ENCODE results near the gene CTSW. TPM values are rescaled to one million over a fixed set of nuclear protein-coding genes. Genes with fewer than 3 reads are reported as not detected.

Gene CTSW
- total and polyA plus RNA-seq, 2 of the 4 experiments (the other 2 are of a cell fraction) = 0.07 to 0.18 TPM

DNA sequence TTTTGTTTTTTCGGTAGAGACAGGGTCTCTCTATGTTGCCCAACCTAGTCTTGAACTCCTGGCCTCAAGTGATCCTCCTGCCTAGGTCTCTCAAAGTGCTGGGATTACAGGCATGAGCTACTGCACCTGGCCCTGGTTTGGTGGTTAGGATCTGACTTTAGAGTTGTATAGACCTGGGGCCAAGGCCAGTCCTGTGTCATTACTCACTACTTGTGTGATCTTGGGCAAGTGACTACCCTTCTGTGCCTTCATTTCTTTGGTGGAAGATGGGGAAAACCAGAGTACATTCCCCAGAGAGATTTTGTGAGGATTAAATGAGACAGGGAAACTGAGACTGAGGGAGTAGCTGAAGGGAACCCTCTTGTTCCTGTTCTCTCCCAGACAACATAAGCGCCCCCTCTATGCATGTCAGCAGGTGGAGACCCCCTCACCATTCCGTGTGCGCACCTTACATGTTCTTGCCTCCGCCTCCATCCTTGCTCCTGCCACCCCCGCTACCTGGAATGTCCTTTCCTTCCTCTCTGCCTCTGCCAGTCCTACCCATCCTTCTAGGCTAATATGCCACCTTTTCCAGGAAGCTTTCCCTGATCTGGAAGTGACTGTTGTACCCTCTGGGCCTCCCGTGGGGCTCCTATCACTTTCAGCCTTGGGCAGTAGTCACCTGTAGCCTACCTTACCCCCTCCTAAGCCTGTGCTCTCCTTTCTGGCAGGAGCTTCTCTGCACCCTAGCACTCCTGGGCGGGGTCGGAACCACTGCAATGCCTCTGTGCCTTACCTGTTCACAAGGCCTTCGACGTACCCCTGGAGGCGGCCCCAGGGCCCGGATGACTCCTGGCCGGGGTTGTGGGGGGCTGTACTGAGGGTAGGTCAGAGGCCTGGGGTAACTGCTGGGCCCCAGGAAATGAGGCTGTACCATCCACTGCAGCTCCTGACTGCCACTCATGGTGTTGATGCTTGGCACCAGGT lies 16.7 kb downstream of the CTSW start:
- Histone ChIP-seq H2BK120ac (ENCODE audit: low read depth, low read length) (peak overlapping the region; percentile 58), H3K4me2 (ENCODE audit: low read depth, low read length) (peak overlapping the region; percentile 69), H3K18ac (ENCODE audit: low read depth, low read length) (peak overlapping the region; percentile 17; the same call in 1 of the 2 replicates), H3K36me3 (ENCODE audit: control insufficient read depth, insufficient read depth, low read length) (peaks cover 46% of the 10 kb centered on the region), H4K5ac (ENCODE audit: low read depth, low read length) (peak overlapping the region; percentile 14), H3K9me1 (ENCODE audit: insufficient read depth, low read length) (peaks cover 7% of the 10 kb centered on the region; the same call in 1 of the 2 replicates), H4K8ac (ENCODE audit: low read depth in 2 of 2, low read length in 2 of 2) (peak overlapping the region; percentile 84 to 93; a peak in 3 of 4 replicates), H3K56ac (ENCODE audit: extremely low read depth, insufficient read depth, low read length) (peak overlapping the region; percentile 62; the same call in 1 of the 2 replicates), H3K23ac (ENCODE audit: low read depth, low read length) (peak overlapping the region; percentile 99), H2AK9ac (replicated peaks; ENCODE audit: low read depth, low read length, poor library complexity) (peak overlapping the region; percentile 92), H3K27ac (ENCODE audit: insufficient read depth, low read length) (peak overlapping the region; percentile 28), H3K79me1 (ENCODE audit: low read depth in 1 of 2, low read length in 2 of 2) (peaks cover 8 to 30% of the 10 kb centered on the region in 2 experiments), H3K4me1 (ENCODE audit: control insufficient read depth, insufficient read depth, low read length) (peaks cover 35% of the 10 kb centered on the region), H3K9me3 (ENCODE audit: control insufficient read depth, insufficient read depth, low read length) (no peaks in the 10 kb centered on the region), H4K20me1 (ENCODE audit: insufficient read depth, low read length) (peaks cover 83% of the 10 kb centered on the region), H3K9ac (ENCODE audit: low read depth, low read length) (peak overlapping the region; percentile 54; the same call in 1 of the 2 replicates), H3K14ac (replicated peaks; ENCODE audit: low read depth, low read length) (peak overlapping the region; percentile 97), H2AK5ac (ENCODE audit: low read depth, low read length) (peak overlapping the region; percentile 45), H2BK20ac (ENCODE audit: low read depth, low read length) (no peak overlapping the region), H2BK5ac (ENCODE audit: low read depth, low read length, poor library complexity, severe bottlenecking) (peak overlapping the region; percentile 72), H4K91ac (ENCODE audit: insufficient read depth, low read depth, low read length) (peak overlapping the region; percentile 24), H3K27me3 (ENCODE audit: control insufficient read depth, insufficient read depth, low read length) (no peaks in the 10 kb centered on the region), H2AFZ (replicated peaks; ENCODE audit: low read length, poor library complexity) (peak overlapping the region; percentile 59), H2BK15ac (ENCODE audit: low read depth, low read length) (no peak overlapping the region), H3K4ac (ENCODE audit: low read depth, low read length) (peak overlapping the region; percentile 93), H3K4me3 (ENCODE audit: insufficient read depth, low read depth, low read length) (peak overlapping the region; percentile 98; the same call in 1 of the 2 replicates)
- 75% methylated on average over 4 of the region's 14 CpGs; no CpG with 5 or more reads in 1 of the 2 experiments for WGBS, 2 experiments (ENCODE audit: extremely low coverage in 2 of 2, insufficient read length in 1 of 2)
- TF ChIP-seq POLR2A (IDR thresholded peaks at IDR 0.05; ENCODE audit: low read depth, low read length) = peak; percentile 17; the same call in 1 of the 2 replicates
- no peak for TF ChIP-seq RFX5 (IDR thresholded peaks at IDR 0.05; ENCODE audit: low read depth, low read length)
- POLR2A ChIA-PET (ENCODE audit: unreplicated experiment) = interaction anchor here (0.9 kb wide), 1 partner anchor 8 kb away, joined by 7 read pairs; the partner anchor contains the start of gene FIBP
- ATAC-seq (ENCODE audit: low read depth) = no peak
- dilution Hi-C loops (cut with HindIII; ENCODE audit: low sequenced_read_pairs, unreplicated experiment) = no loop called here
- BruUV-seq (replicated peaks) = no TSS peak
- in situ Hi-C loops (cut with MboI; ENCODE audit: low sequenced_read_pairs) = no loop called here
- DNase-seq = no peak
- intact Hi-C loops (cut with micrococcal nuclease) = no loop called here
- CTCF ChIA-PET = interaction anchor here (1.2 kb wide), 1 partner anchor 126 kb away, joined by 4 read pairs; no protein-coding TSS in a partner anchor

All from IMR-90 (cell line).